PC-3 (cell line): Measurements from ENCODE around the gene UBE2E1. TPM values are rescaled to one million over a fixed set of nuclear protein-coding genes. Genes with fewer than 3 reads are reported as not detected.

Experiments
- ATAC-seq: fragments of 200-7000 bp; cut with Tn5 transposase; 2 replicates; pipeline ENCODE4 v1.9.1; 2020; ENCODE audit warnings: mild to moderate bottlenecking, moderate library complexity
- BruUV-seq: library from RNA; stranded (reverse); fragments of 400-500 nt; replicated peaks from 2 replicates; lab custom pipeline; 2021; lab: Mats Ljungman, UMichigan
- CTCF ChIA-PET: fragments of 300-600 bp; sonication (Branson Sonifier 250); formaldehyde crosslinking; loops from one replicate; lab custom pipeline; 2022; ENCODE audit warnings: antibody characterized with exemption; lab: Charles Lee
- POLR2A ChIA-PET: fragments of 300-600 bp; sonication (Branson Sonifier 250); formaldehyde crosslinking; loops from one replicate; lab custom pipeline; 2022; ENCODE audit warnings: antibody characterized with exemption; ENCODE audit not compliant: unreplicated experiment; lab: Charles Lee
- DNase-seq: peaks from one replicate; pipeline ENCODE4 v3.0.0-alpha.2; 2015
- H2AFZ ChIP-seq: fragments of 300-600 bp; sonication (generic); 2 replicates; pipeline ENCODE4 v1.6.0; 2016; ENCODE audit warnings: antibody characterized with exemption, low read length
- H3F3A ChIP-seq: fragments of 300-600 bp; sonication (generic); one replicate; pipeline ENCODE4 v1.6.0; 2017; ENCODE audit warnings: antibody characterized with exemption, low read length, control low read depth, mild to moderate bottlenecking; ENCODE audit not compliant: unreplicated experiment
- H3K27ac ChIP-seq: fragments of 300-600 bp; sonication (generic); 2 replicates; pipeline ENCODE4 v1.5.1; 2016; ENCODE audit warnings: mild to moderate bottlenecking, low read length
- H3K27me3 ChIP-seq: fragments of 300-600 bp; sonication (generic); 2 replicates; pipeline ENCODE4 v1.6.1; 2016; ENCODE audit warnings: low read length, mixed read lengths
- H3K36me3 ChIP-seq: fragments of 300-600 bp; sonication (generic); 2 replicates; pipeline ENCODE4 v1.6.1; 2016; ENCODE audit warnings: low read depth, mixed run types, low read length, mixed read lengths
- H3K4me1 ChIP-seq: fragments of 300-600 bp; sonication (generic); 2 replicates; pipeline ENCODE4 v1.5.1; 2016; ENCODE audit warnings: low read length; ENCODE audit not compliant: insufficient read depth
- H3K4me2 ChIP-seq: fragments of 300-600 bp; sonication (generic); 2 replicates; pipeline ENCODE4 v1.6.0; 2016; ENCODE audit warnings: low read length
- H3K4me3 ChIP-seq: fragments of 300-600 bp; sonication (generic); 2 replicates; pipeline ENCODE4 v1.5.1; 2016; ENCODE audit warnings: mild to moderate bottlenecking, low read length, mixed read lengths
- H3K79me2 ChIP-seq: fragments of 300-600 bp; sonication (generic); 2 replicates; pipeline ENCODE4 v1.6.1; 2017; ENCODE audit warnings: low read length, mixed read lengths
- H3K9ac ChIP-seq: fragments of 300-600 bp; sonication (generic); 2 replicates; pipeline ENCODE4 v1.6.0; 2016; ENCODE audit warnings: mild to moderate bottlenecking, low read length
- H3K9me2 ChIP-seq: fragments of 300-600 bp; sonication (generic); replicated peaks from 2 replicates; pipeline ENCODE4 v1.6.1; 2016; ENCODE audit warnings: mixed run types, low read length, mixed read lengths
- H3K9me3 ChIP-seq: fragments of 300-600 bp; sonication (generic); 2 replicates; pipeline ENCODE4 v1.6.1; 2016; ENCODE audit warnings: low read length, mixed read lengths
- H4K20me1 ChIP-seq: fragments of 300-600 bp; sonication (generic); 2 replicates; pipeline ENCODE4 v1.6.1; 2016; ENCODE audit warnings: low read length, mixed read lengths
- CTCF ChIP-seq: fragments of 300-600 bp; sonication (generic); conservative IDR thresholded peaks from 2 replicates; pipeline ENCODE4 v1.5.1; 2017; ENCODE audit warnings: antibody characterized with exemption, low read depth, mild to moderate bottlenecking, low read length
- EZH2 ChIP-seq: fragments of 300-600 bp; sonication (generic); IDR thresholded peaks from one replicate; pipeline ENCODE4 v1.6.1; 2017; ENCODE audit warnings: antibody characterized with exemption, mild to moderate bottlenecking, low read length; ENCODE audit not compliant: unreplicated experiment
- EZH2phosphoT487 ChIP-seq: fragments of 300-600 bp; sonication (generic); IDR thresholded peaks from 2 replicates; pipeline ENCODE4 v1.6.1; 2018; ENCODE audit warnings: mild to moderate bottlenecking, antibody characterized with exemption, low read length, borderline replicate concordance
- intact Hi-C: fragments of 100-400 bp; cut with micrococcal nuclease; formaldehyde crosslinking; loops from 2 replicates; pipeline ENCODE4 v1.9.0; 2023
- total RNA-seq: library from RNA; depleted of rRNA; stranded (reverse); fragments of >200 nt; gene quantifications from 2 replicates; pipeline ENCODE4 v1.2.3, GENCODE V29; 2014

Gene UBE2E1
- total RNA-seq, 1 experiment from 2014 or later = 117 TPM

DNA sequence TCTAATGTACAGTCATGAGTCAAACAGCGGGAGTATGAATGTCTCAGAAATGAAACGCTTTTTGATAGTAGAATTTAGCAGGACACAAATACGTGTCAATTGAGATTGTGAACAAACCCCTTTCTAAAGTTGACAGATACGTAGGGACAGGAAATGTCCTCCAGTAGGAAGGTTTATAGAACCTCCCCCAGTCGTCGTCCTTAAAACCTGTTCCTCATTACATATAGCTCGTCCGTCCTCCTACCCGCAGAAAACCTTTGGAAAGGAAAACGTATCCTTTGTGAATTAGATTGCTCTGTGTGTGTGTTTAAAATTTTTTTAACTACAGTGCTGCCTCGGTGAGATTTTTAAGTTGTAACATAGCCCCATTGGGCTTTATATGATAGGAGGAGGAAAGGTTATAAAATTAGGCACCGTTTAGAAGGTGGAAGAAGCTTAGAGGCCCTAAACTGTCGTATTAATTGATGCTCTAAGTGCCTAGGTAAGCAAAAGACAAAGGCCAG lies 4.1 kb downstream of the UBE2E1 start:
- peak overlapping the region; percentile 90 for H3K4me3 ChIP-seq
- H3K9ac ChIP-seq = peak overlapping the region; percentile 91
- peaks cover 22% of the 10 kb centered on the region; the same call in 1 of the 2 replicates for H3K36me3 ChIP-seq
- peak overlapping the region; percentile 77 for H2AFZ ChIP-seq
- no peaks in the 10 kb centered on the region for H3K9me2 ChIP-seq
- H3K4me1 ChIP-seq = peaks cover 55% of the 10 kb centered on the region
- H3F3A ChIP-seq = no peaks in the 10 kb centered on the region
- TF ChIP-seq EZH2phosphoT487 = no peak
- TF ChIP-seq EZH2 = no peak
- peak; percentile 25 for ATAC-seq
- peak; percentile 61 for DNase-seq
- no peaks in the 10 kb centered on the region for H3K27me3 ChIP-seq
- peak overlapping the region; percentile 69 for H3K27ac ChIP-seq
- peak overlapping the region; percentile 83 for H3K4me2 ChIP-seq
- no TSS peak for BruUV-seq
- H3K9me3 ChIP-seq = no peaks in the 10 kb centered on the region
- H3K79me2 ChIP-seq = peaks cover 86% of the 10 kb centered on the region
- H4K20me1 ChIP-seq = peaks cover 22% of the 10 kb centered on the region
- intact Hi-C loops = loop anchor here (5.0 kb wide), 6 partner anchors 57 to 693 kb away; partner anchors contain the start of gene UBE2E2
- CTCF ChIA-PET = interaction anchor here (1.5 kb wide), 1 partner anchor 25 kb away, joined by 3 read pairs; no protein-coding TSS in a partner anchor
- POLR2A ChIA-PET = interaction anchor here (0.8 kb wide), 1 partner anchor 70 kb away, joined by 3 read pairs; no protein-coding TSS in a partner anchor

GRCh38 chr3:23810343-23811184 lies 4.8 kb downstream of the UBE2E1 start:
- TF ChIP-seq CTCF (peak; percentile 52), EZH2phosphoT487 (no peak)
- DNase-seq = peak; percentile 54
- Histone ChIP-seq H4K20me1 (peaks cover 25% of the 10 kb centered on the region), H3K4me1 (peaks cover 51% of the 10 kb centered on the region), H3K9ac (peak overlapping the region; percentile 91), H2AFZ (peak overlapping the region; percentile 77), H3K4me2 (peak overlapping the region; percentile 83), H3K9me3 (no peaks in the 10 kb centered on the region), H3K79me2 (peaks cover 92% of the 10 kb centered on the region), H3F3A (no peaks in the 10 kb centered on the region), H3K27me3 (no peaks in the 10 kb centered on the region), H3K36me3 (peaks cover 26% of the 10 kb centered on the region; the same call in 1 of the 2 replicates), H3K27ac (peak overlapping the region; percentile 69), H3K9me2 (no peaks in the 10 kb centered on the region), H3K4me3 (peak overlapping the region; percentile 90)
- intact Hi-C loops = no loop called here
- ATAC-seq = peak; percentile 47
- CTCF ChIA-PET = interaction anchor here (1.5 kb wide), 1 partner anchor 24 kb away, joined by 3 read pairs; no protein-coding TSS in a partner anchor
- no TSS peak for BruUV-seq
- POLR2A ChIA-PET = interaction anchor here (0.8 kb wide), 1 partner anchor 71 kb away, joined by 3 read pairs; no protein-coding TSS in a partner anchor

GRCh38 chr3:23811185-23811527 lies 5.4 kb downstream of the UBE2E1 start:
- no peaks in the 10 kb centered on the region for H3K9me3 ChIP-seq
- H3K4me3 ChIP-seq = peak overlapping the region; percentile 90
- peaks cover 26% of the 10 kb centered on the region; the same call in 1 of the 2 replicates for H3K36me3 ChIP-seq
- BruUV-seq = no TSS peak
- H3K9me2 ChIP-seq = no peaks in the 10 kb centered on the region
- no peak for TF ChIP-seq EZH2
- no peak for TF ChIP-seq EZH2phosphoT487
- TF ChIP-seq CTCF = no peak; the same call in 1 of the 2 replicates
- ChIA-PET POLR2A (no interaction called here), CTCF (no interaction called here)
- ATAC-seq (peak; percentile 19), DNase-seq (peak; percentile 56)
- H3K27me3 ChIP-seq = no peaks in the 10 kb centered on the region
- H3K4me2 ChIP-seq = peak overlapping the region; percentile 83
- intact Hi-C loops = no loop called here
- peak overlapping the region; percentile 69 for H3K27ac ChIP-seq
- peaks cover 54% of the 10 kb centered on the region for H3K4me1 ChIP-seq
- peak overlapping the region; percentile 77 for H2AFZ ChIP-seq
- H3K79me2 ChIP-seq = peaks cover 98% of the 10 kb centered on the region
- no peaks in the 10 kb centered on the region for H3F3A ChIP-seq
- peaks cover 27% of the 10 kb centered on the region for H4K20me1 ChIP-seq
- H3K9ac ChIP-seq = peak overlapping the region; percentile 91
